SKM-1 treated with dmso at 0.1 percent for 144 hours (cell line): ENCODE measurements around the gene KCNE4.
"Not testable (repeated sequence)": the region's sequence is repeated elsewhere in the genome, so short reads cannot be mapped to it uniquely, and the experiment has no call there.

Experiments
- DNase-seq: peaks from one replicate; lab custom pipeline; 2025; ENCODE audit not compliant: unreplicated experiment; lab: John Stamatoyannopoulos, UW

Gene KCNE4

GRCh38 chr2:223056701-223057418 is 4.9 kb downstream of the KCNE4 start:
- DNase-seq: no peak

- no peak for DNase-seq
These were observed 5.6 kb downstream of the KCNE4 start for GRCh38 chr2:223057569-223057968.

- DNase-seq: no peak
These were observed 7.1 kb downstream of the KCNE4 start for GRCh38 chr2:223058952-223059716.

GRCh38 chr2:223060201-223060825 is 8.3 kb downstream of the KCNE4 start:
- no peak for DNase-seq

- no peak for DNase-seq
These were observed 10.4 kb downstream of the KCNE4 start for GRCh38 chr2:223062396-223062795.

- DNase-seq: no peak
These were observed 13.1 kb downstream of the KCNE4 start for GRCh38 chr2:223065107-223065506.

- DNase-seq: no peak
These were observed 14.7 kb downstream of the KCNE4 start for GRCh38 chr2:223066721-223067120.

GRCh38 chr2:223068071-223068470 is 16.1 kb downstream of the KCNE4 start:
- DNase-seq: no peak

GRCh38 chr2:223069465-223069864 is 17.5 kb downstream of the KCNE4 start:
- DNase-seq: no peak

- DNase-seq: no peak
These were observed 18.0 kb downstream of the KCNE4 start for GRCh38 chr2:223069988-223070387.

- no peak for DNase-seq
These were observed 19.1 kb downstream of the KCNE4 start for GRCh38 chr2:223071139-223071538.

GRCh38 chr2:223072826-223073225 is 20.8 kb downstream of the KCNE4 start:
- no peak for DNase-seq

- no peak for DNase-seq
These were observed 23.6 kb downstream of the KCNE4 start for GRCh38 chr2:223075301-223076270.

GRCh38 chr2:223076573-223076972 is 24.6 kb downstream of the KCNE4 start:
- no peak for DNase-seq

GRCh38 chr2:223078482-223078881 is 26.5 kb downstream of the KCNE4 start:
- no peak for DNase-seq

GRCh38 chr2:223079378-223079777 is 27.4 kb downstream of the KCNE4 start:
- DNase-seq: no peak

GRCh38 chr2:223079925-223080324 is 27.9 kb downstream of the KCNE4 start:
- DNase-seq: no peak

GRCh38 chr2:223080790-223081360 is 28.9 kb downstream of the KCNE4 start:
- not testable (repeated sequence) for DNase-seq

GRCh38 chr2:223081789-223082188 is 29.8 kb downstream of the KCNE4 start:
- DNase-seq: no peak

GRCh38 chr2:223082706-223083105 is 30.7 kb downstream of the KCNE4 start:
- no peak for DNase-seq
